ENCODE results near the gene STRIT1.

- TF ChIP-seq GATA2 (IDR thresholded peaks at IDR 0.05; ENCODE audit: low read depth, low read length), result no peak
- TF ChIP-seq GATA3 (IDR thresholded peaks at IDR 0.05; ENCODE audit: low read depth, low read length), result no peak
These were observed 44.8 kb downstream of the STRIT1 start for GRCh38 chr3:155248531-155249187.

Measured in SH-SY5Y (cell line).